BE2C (cell line): ENCODE data around the gene TRIM15.

Experiments
- DNase-seq: peaks from one replicate; pipeline ENCODE4 v3.0.0-alpha.2; 2020
- H3K27me3 ChIP-seq: fragments of 250-450 bp; sonication (Bioruptor Pico); 2 replicates; pipeline ENCODE4 v1.5.1; 2020; ENCODE audit warnings: mild to moderate bottlenecking
- H3K36me3 ChIP-seq: fragments of 250-450 bp; sonication (Bioruptor Pico); 2 replicates; pipeline ENCODE4 v1.5.1; 2020; ENCODE audit warnings: mild to moderate bottlenecking
- H3K4me1 ChIP-seq: fragments of 250-450 bp; sonication (Bioruptor Pico); 2 replicates; pipeline ENCODE4 v1.5.1; 2020
- H3K4me3 ChIP-seq: 2 replicates; pipeline ENCODE4 v1.5.1; 2011; ENCODE audit warnings: low read depth, low read length
- H3K9me3 ChIP-seq: fragments of 250-450 bp; sonication (Bioruptor Pico); 2 replicates; pipeline ENCODE4 v1.5.1; 2020
- TF ChIP-seq, protein P1 (sequence below): IDR thresholded peaks from 2 replicates; pipeline ENCODE4 v1.5.1; 2012; ENCODE audit warnings: mild to moderate bottlenecking, low read depth, low read length

Gene TRIM15

DNA sequence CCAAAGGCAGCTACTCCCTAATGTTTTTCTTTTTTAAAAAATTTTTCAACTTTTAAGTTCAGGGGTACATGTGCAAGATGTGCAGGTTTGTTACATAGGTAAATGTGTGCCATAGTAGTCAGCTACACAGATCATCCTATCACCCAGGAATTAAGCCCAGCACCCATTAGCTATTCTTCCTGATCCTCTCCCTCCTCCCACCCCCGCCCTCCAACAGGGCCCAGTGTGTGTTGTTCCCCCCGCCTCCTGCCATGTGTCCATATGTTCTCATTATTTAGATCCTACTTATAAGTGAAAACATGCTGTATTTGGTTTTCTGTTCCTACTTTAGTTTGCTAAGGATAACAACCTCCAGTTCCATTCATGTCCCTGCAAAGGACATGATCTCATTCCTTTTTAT is 12.4 kb downstream of the TRIM15 start:
- Histone ChIP-seq H3K4me3 (no peak overlapping the region), H3K9me3 (no peaks in the 10 kb centered on the region), H3K36me3 (no peaks in the 10 kb centered on the region), H3K27me3 (peaks cover 25% of the 10 kb centered on the region), H3K4me1 (no peaks in the 10 kb centered on the region)
- no peak for DNase-seq
- TF ChIP-seq, protein P1, sequence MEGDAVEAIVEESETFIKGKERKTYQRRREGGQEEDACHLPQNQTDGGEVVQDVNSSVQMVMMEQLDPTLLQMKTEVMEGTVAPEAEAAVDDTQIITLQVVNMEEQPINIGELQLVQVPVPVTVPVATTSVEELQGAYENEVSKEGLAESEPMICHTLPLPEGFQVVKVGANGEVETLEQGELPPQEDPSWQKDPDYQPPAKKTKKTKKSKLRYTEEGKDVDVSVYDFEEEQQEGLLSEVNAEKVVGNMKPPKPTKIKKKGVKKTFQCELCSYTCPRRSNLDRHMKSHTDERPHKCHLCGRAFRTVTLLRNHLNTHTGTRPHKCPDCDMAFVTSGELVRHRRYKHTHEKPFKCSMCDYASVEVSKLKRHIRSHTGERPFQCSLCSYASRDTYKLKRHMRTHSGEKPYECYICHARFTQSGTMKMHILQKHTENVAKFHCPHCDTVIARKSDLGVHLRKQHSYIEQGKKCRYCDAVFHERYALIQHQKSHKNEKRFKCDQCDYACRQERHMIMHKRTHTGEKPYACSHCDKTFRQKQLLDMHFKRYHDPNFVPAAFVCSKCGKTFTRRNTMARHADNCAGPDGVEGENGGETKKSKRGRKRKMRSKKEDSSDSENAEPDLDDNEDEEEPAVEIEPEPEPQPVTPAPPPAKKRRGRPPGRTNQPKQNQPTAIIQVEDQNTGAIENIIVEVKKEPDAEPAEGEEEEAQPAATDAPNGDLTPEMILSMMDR, result no peak

DNA sequence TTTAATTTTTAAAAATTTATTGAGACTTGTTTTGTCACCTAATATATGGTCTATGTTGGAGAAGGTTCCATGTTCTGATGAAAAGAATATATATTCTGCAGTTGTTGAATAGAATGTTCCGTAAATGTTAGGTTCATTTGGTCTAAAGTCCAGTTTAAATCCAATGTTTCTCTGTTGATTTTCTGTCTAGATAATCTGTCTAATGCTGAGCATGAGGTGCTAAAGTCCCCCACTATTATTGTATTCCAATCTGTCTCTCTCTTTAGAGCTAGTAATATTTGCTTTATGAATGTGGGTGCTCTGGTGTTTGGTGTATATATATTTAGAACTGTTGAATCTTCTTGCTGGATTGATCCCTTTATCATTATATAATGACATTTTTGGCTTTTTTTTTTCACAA is 15.5 kb downstream of the TRIM15 start:
- no peak for DNase-seq
- Histone ChIP-seq H3K4me3 (no peak overlapping the region), H3K4me1 (no peaks in the 10 kb centered on the region), H3K9me3 (no peaks in the 10 kb centered on the region; the same call in 1 of the 2 replicates), H3K27me3 (peaks cover 11% of the 10 kb centered on the region), H3K36me3 (no peaks in the 10 kb centered on the region)
- TF ChIP-seq, protein P1, result no peak

DNA sequence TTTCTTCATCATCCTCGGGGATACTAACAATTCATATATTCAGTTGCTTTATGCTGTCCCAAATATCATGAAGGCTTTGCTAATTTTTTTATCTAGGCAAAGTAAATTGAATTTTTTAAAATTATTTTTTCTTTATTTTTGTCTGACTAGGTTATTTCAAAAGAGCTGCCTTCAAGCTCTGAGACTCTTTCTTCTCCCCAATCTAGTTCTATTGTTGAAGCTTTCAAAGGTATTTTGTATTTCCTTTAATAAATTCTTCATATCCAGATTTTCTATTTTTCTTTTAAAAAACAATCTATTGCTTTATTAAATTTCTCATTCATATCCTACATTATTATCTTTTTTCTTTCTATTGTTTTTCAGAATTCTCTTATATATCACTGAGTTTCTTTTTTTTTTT is 16.8 kb downstream of the TRIM15 start:
- Histone ChIP-seq H3K27me3 (peaks cover 11% of the 10 kb centered on the region), H3K9me3 (no peaks in the 10 kb centered on the region; the same call in 1 of the 2 replicates), H3K4me1 (no peaks in the 10 kb centered on the region), H3K36me3 (no peaks in the 10 kb centered on the region), H3K4me3 (no peak overlapping the region)
- TF ChIP-seq, protein P1, result no peak
- no peak for DNase-seq

DNA sequence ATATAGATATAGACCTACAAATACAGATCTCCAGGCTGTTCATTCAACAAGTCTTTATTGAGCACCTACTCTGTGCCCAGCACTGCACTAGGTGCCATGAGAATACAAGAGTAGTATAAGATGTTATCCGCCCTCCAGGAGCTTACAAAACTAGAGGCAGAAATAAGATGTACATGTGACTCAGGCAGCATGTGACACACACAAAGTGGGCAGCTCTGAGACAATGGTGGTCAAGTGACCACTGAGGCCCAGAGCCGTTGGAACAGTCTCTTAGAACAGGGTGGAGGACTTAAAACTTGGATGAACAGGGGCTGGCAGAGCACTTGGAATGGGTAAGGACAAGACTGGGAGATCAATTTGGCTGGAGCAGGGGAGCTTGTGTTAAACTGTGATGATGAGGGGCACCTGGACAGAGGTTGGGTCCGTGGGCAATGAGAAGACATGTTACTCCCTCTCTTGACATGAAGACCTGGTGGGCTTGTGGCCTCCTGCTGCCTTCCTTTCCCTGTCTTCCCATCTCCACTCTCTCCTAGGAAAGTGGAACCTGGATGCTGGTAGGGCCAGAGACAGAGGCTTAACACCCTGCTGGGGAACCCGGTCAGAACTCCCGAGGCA is 21.2 kb downstream of the TRIM15 start:
- DNase-seq, result no peak
- TF ChIP-seq, protein P1, result no peak
- Histone ChIP-seq H3K36me3 (peaks cover 20% of the 10 kb centered on the region), H3K9me3 (no peaks in the 10 kb centered on the region; the same call in 1 of the 2 replicates), H3K27me3 (no peaks in the 10 kb centered on the region), H3K4me1 (no peaks in the 10 kb centered on the region), H3K4me3 (no peak overlapping the region)

DNA sequence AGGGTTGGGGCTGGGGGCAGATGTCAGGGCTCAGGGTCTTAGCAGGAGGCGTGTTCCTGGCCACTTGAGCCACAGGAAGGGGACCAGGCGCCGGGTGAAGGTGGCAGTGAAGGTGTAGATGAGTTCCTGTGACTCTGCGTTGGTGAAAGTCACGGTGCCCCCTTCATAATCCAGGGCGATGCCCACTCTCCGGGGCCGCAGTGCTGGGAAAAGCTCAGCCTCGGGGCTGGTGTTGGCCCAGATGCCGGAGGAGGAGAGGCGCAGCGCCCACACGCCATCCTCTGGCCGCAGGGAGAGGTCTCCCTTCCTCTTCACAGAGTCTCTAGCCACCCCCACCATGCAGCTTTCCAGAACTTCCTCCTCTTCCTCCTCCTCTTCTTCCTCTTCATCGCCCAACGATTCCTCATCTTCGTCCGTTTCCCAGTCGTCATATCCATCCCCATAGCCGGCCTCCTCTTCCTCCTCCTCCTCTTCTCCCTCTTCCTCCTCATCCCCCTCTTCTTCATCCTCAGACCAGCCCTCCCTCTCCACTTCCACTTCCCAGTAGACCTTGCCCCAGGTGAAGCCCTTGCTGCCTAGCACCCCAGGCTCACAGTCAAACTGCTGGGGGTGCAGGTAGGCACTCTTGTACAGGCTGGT is 22.6 kb downstream of the TRIM15 start:
- no peaks in the 10 kb centered on the region for H3K4me1 ChIP-seq
- no peak for DNase-seq
- H3K4me3 ChIP-seq, result no peak overlapping the region
- H3K9me3 ChIP-seq, result no peaks in the 10 kb centered on the region; the same call in 1 of the 2 replicates
- no peaks in the 10 kb centered on the region for H3K27me3 ChIP-seq
- TF ChIP-seq, protein P1, result no peak
- H3K36me3 ChIP-seq, result peaks cover 22% of the 10 kb centered on the region

DNA sequence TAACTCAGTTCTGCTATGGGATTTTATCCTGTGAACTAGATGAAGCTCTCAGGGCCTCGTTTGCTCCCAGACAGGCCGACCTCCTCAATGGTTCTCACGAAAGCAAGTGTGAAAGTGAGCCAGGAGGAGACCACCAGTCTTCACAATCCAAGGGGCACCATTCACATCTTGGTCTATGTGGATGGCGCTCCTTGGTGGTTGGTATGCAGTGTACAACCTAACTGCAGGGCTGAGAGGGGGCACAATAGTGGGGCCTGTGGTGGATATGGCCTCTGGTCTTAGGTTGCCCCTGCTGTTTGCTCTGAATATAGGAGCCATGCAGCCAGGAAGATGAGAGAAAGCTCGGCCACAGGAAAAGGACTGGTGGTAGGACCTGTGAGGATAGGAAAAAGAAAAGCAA is 25.2 kb downstream of the TRIM15 start:
- TF ChIP-seq, protein P1, result no peak
- Histone ChIP-seq H3K4me1 (no peaks in the 10 kb centered on the region), H3K27me3 (no peaks in the 10 kb centered on the region), H3K9me3 (no peaks in the 10 kb centered on the region), H3K4me3 (no peak overlapping the region), H3K36me3 (peaks cover 22% of the 10 kb centered on the region)
- DNase-seq, result no peak
